ENCODE results near the gene LEUTX. TPM values are rescaled to one million over a fixed set of nuclear protein-coding genes. Genes with fewer than 3 reads are reported as not detected.

LEUTX gene
- total RNA-seq, 1 experiment from 2014 or later, result not detected

DNA sequence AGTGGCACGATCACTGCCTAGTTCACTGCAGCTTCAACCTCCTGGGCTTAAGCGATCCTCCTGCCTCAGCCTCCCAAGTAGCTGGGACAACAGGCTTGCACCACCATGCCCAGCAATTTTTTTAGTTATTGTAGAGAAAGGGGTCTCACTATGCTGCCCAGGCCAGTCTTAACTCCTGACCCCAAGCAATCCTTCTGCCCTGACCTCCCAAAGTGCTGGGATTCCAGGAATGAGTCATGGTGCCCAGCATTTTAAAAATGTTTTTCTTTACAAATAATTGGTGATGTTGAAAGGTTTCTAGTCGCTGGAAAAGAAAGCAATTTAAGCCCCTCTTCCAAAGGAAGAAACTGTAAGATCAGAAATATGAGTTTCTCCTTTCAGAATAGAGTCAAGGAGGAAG, 35.9 kb downstream of the LEUTX start:
- Histone ChIP-seq H3K23ac (ENCODE audit: insufficient read length, low read depth, low read length) (no peak overlapping the region), H3K18ac (ENCODE audit: insufficient read length, low read depth, low read length) (no peak overlapping the region), H2AK5ac (ENCODE audit: insufficient read length, low read length) (no peak overlapping the region), H3K79me1 (ENCODE audit: insufficient read depth, low read depth, low read length, poor library complexity, severe bottlenecking) (no peaks in the 10 kb centered on the region), H3K4me2 (ENCODE audit: insufficient read depth, insufficient read length, low read length) (no peak overlapping the region), H2BK12ac (ENCODE audit: insufficient read length, low read depth, low read length) (no peak overlapping the region), H3K14ac (ENCODE audit: insufficient read depth, low read length) (no peak overlapping the region), H3T11ph (ENCODE audit: low read length) (no peak overlapping the region), H3K79me2 (ENCODE audit: insufficient read depth, low read length) (no peaks in the 10 kb centered on the region), H4K5ac (ENCODE audit: insufficient read length, low read depth, low read length) (no peak overlapping the region), H4K8ac (replicated peaks; ENCODE audit: insufficient read length, low read depth, low read length) (no peak overlapping the region), H2BK20ac (ENCODE audit: low read depth, low read length, poor library complexity, severe bottlenecking) (no peak overlapping the region), H3K9ac (ENCODE audit: extremely low read depth, insufficient read length, low read length) (no peak overlapping the region), H2BK15ac (ENCODE audit: low read depth, low read length) (no peak overlapping the region), H3K27me3 (ENCODE audit: insufficient read depth, low read length) (no peaks in the 10 kb centered on the region), H3K4me1 (ENCODE audit: insufficient read depth, low read length) (no peaks in the 10 kb centered on the region), H4K20me1 (ENCODE audit: control insufficient read depth, insufficient read depth, insufficient read length) (no peaks in the 10 kb centered on the region), H3K4ac (ENCODE audit: low read depth, low read length) (no peak overlapping the region), H3K23me2 (ENCODE audit: insufficient read length, low read depth, low read length, poor library complexity, severe bottlenecking) (no peaks in the 10 kb centered on the region), H3K56ac (ENCODE audit: insufficient read length, low read depth, low read length) (no peak overlapping the region), H2BK5ac (ENCODE audit: insufficient read length, low read length) (no peak overlapping the region), H2AFZ (ENCODE audit: low read length) (no peak overlapping the region), H3K27ac (ENCODE audit: insufficient read length, low read depth, low read length) (no peak overlapping the region), H2BK120ac (ENCODE audit: low read depth, low read length, poor library complexity, severe bottlenecking) (no peak overlapping the region), H3K9me3 (ENCODE audit: control insufficient read depth, low read depth, low read length) (no peaks in the 10 kb centered on the region), H4K91ac (ENCODE audit: insufficient read length, low read depth, low read length) (no peak overlapping the region)
- Mint-ChIP-seq H3K36me3 (ENCODE audit: insufficient read depth in 1 of 3, low read depth in 3 of 3) (peaks cover 0 to 13% (median 0%) of the 10 kb centered on the region in 3 experiments; a peak in 1 of 7 replicates), H3K27ac (no peak overlapping the region), H3K4me1 (no peaks in the 10 kb centered on the region), H3K4me3 (no peak overlapping the region), H3K27me3 (ENCODE audit: low read depth) (no peaks in the 10 kb centered on the region), H3K9me3 (no peaks in the 10 kb centered on the region)
- no peak for DNase-seq
- TF ChIP-seq, protein P1, sequence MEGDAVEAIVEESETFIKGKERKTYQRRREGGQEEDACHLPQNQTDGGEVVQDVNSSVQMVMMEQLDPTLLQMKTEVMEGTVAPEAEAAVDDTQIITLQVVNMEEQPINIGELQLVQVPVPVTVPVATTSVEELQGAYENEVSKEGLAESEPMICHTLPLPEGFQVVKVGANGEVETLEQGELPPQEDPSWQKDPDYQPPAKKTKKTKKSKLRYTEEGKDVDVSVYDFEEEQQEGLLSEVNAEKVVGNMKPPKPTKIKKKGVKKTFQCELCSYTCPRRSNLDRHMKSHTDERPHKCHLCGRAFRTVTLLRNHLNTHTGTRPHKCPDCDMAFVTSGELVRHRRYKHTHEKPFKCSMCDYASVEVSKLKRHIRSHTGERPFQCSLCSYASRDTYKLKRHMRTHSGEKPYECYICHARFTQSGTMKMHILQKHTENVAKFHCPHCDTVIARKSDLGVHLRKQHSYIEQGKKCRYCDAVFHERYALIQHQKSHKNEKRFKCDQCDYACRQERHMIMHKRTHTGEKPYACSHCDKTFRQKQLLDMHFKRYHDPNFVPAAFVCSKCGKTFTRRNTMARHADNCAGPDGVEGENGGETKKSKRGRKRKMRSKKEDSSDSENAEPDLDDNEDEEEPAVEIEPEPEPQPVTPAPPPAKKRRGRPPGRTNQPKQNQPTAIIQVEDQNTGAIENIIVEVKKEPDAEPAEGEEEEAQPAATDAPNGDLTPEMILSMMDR (conservative IDR thresholded peaks at IDR 0.05), result no peak
- WGBS (ENCODE audit: extremely low coverage, insufficient read length, low lambda C conversion rate), result no CpG with 5 or more reads among the region's 3 CpGs

All from H9 (cell line).